ENCODE data around the gene RASSF3. TPM values are rescaled to one million over a fixed set of nuclear protein-coding genes. Genes with fewer than 3 reads are reported as not detected.

The RASSF3 gene
- total and polyA plus RNA-seq, 2 of the 13 experiments (the other 11 are each of a cell fraction or from before 2014, with no cell fraction given): 15.5 to 16.0 TPM

- TF ChIP-seq ZNF878 (CRISPR knock-in tag; IDR thresholded peaks at IDR 0.05): peak; percentile 37; the same call in 1 of the 2 replicates
- TF ChIP-seq DMAP1 (CRISPR knock-in tag; IDR thresholded peaks at IDR 0.05): peak; percentile 28; the same call in 1 of the 2 replicates
- TF ChIP-seq, protein P1, sequence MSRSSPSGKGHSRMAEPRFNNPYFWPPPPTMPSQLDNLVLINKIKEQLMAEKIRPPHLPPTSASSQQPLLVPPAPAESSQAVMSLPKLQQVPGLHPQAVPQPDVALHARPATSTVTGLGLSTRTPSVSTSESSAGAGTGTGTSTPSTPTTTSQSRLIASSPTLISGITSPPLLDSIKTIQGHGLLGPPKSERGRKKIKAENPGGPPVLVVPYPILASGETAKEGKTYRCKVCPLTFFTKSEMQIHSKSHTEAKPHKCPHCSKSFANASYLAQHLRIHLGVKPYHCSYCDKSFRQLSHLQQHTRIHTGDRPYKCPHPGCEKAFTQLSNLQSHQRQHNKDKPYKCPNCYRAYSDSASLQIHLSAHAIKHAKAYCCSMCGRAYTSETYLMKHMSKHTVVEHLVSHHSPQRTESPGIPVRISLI (CRISPR knock-in tag; IDR thresholded peaks at IDR 0.05; ENCODE audit: borderline replicate concordance): peak; percentile 54; the same call in 1 of the 2 replicates
- no peak for TF ChIP-seq GTF3A (CRISPR knock-in tag; conservative IDR thresholded peaks at IDR 0.05)
- TF ChIP-seq ZMYM4 (CRISPR knock-in tag; IDR thresholded peaks at IDR 0.05): peak; percentile 61
- peak; percentile 74; the same call in 1 of the 2 replicates for TF ChIP-seq HMG20A (CRISPR knock-in tag; IDR thresholded peaks at IDR 0.05; ENCODE audit: borderline replicate concordance)
- 0 out of 2 replicates have a peak, but pooled peaks have one; percentile 21 for TF ChIP-seq NCOR1 (IDR thresholded peaks at IDR 0.05; ENCODE audit: borderline replicate concordance, low read length)
- TF ChIP-seq EP300 (IDR thresholded peaks at IDR 0.05; ENCODE audit: low read depth in 2 of 2, low read length in 2 of 2): peak in 1 of 2 experiments; percentile 49; a peak in 2 of 4 replicates
- peak; percentile 51; the same call in 1 of the 2 replicates for TF ChIP-seq EP300 (CRISPR knock-in tag; IDR thresholded peaks at IDR 0.05; ENCODE audit: borderline replicate concordance)
- TF ChIP-seq GABPA (IDR thresholded peaks at IDR 0.05; ENCODE audit: low read depth, low read length): 0 out of 2 replicates have a peak, but pooled peaks have one; percentile 10
- peak; percentile 86 for TF ChIP-seq GABPA (CRISPR knock-in tag; IDR thresholded peaks at IDR 0.05; ENCODE audit: low read depth)
- no peak for TF ChIP-seq SOX13 (IDR thresholded peaks at IDR 0.05)
- no peak for TF ChIP-seq SOX13 (CRISPR knock-in tag; conservative IDR thresholded peaks at IDR 0.05 in 1 of 2, IDR thresholded peaks at IDR 0.05 in 1 of 2)
- peak; percentile 19; the same call in 1 of the 2 replicates for TF ChIP-seq FOXO1 (CRISPR knock-in tag; IDR thresholded peaks at IDR 0.05)
- TF ChIP-seq ZGPAT (CRISPR knock-in tag; IDR thresholded peaks at IDR 0.05): peak; percentile 41; the same call in 1 of the 2 replicates
- peak; percentile 51; the same call in 1 of the 2 replicates for TF ChIP-seq ZBTB38 (CRISPR knock-in tag; IDR thresholded peaks at IDR 0.05)
- TF ChIP-seq TEAD3 (CRISPR knock-in tag; optimal IDR thresholded peaks at IDR 0.05; ENCODE audit: borderline replicate concordance): peak; percentile 70
- TF ChIP-seq SOX6 (IDR thresholded peaks at IDR 0.05): no peak
- peak; percentile 41 for TF ChIP-seq SOX6 (CRISPR knock-in tag; IDR thresholded peaks at IDR 0.05)
- TF ChIP-seq, protein P2, sequence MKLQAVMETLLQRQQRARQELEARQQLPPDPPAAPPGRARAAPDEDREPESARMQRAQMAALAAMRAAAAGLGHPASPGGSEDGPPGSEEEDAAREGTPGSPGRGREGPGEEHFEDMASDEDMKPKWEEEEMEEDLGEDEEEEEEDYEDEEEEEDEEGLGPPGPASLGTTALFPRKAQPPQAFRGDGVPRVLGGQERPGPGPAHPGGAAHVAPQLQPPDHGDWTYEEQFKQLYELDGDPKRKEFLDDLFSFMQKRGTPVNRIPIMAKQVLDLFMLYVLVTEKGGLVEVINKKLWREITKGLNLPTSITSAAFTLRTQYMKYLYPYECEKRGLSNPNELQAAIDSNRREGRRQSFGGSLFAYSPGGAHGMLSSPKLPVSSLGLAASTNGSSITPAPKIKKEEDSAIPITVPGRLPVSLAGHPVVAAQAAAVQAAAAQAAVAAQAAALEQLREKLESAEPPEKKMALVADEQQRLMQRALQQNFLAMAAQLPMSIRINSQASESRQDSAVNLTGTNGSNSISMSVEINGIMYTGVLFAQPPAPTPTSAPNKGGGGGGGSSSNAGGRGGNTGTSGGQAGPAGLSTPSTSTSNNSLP (IDR thresholded peaks at IDR 0.05; ENCODE audit: low read depth, low read length): no peak
- TF ChIP-seq ZNF710 (CRISPR knock-in tag; IDR thresholded peaks at IDR 0.05; ENCODE audit: borderline replicate concordance): peak; percentile 96
- TF ChIP-seq KLF9 (CRISPR knock-in tag; IDR thresholded peaks at IDR 0.05; ENCODE audit: low read depth): 0 out of 2 replicates have a peak, but pooled peaks have one; percentile 60
- no peak for TF ChIP-seq LCORL (IDR thresholded peaks at IDR 0.05)
- TF ChIP-seq LCORL (CRISPR knock-in tag; IDR thresholded peaks at IDR 0.05): 0 out of 2 replicates have a peak, but pooled peaks have one; percentile 27
- peak; percentile 64 for TF ChIP-seq ELF1 (CRISPR knock-in tag; IDR thresholded peaks at IDR 0.05)
- TF ChIP-seq SMC3 (IDR thresholded peaks at IDR 0.05; ENCODE audit: low read length): no peak
- TF ChIP-seq DDIT3 (CRISPR knock-in tag; IDR thresholded peaks at IDR 0.05): no peak
Observed at GRCh38 chr12:64672925-64673409, 62.7 kb downstream of the RASSF3 start (continued).

All from HepG2 (cell line).